AG09309 (cell line): Measurements from ENCODE around the gene ARHGEF38.
"Not testable (repeated sequence)": the region's sequence is repeated elsewhere in the genome, so short reads cannot be mapped to it uniquely, and the experiment has no call there.

ENCODE experiments used
- DNase-seq: peaks from one replicate; pipeline ENCODE4 v3.0.0-alpha.2; 2010; ENCODE audit warnings: low read depth
- H3K4me3 ChIP-seq: 2 replicates; pipeline ENCODE4 v1.5.1; 2011; ENCODE audit warnings: mild to moderate bottlenecking, low read depth, low read length, moderate library complexity; ENCODE audit not compliant: control insufficient read depth
- TF ChIP-seq, protein P1 (sequence below): IDR thresholded peaks from 2 replicates; pipeline ENCODE4 v1.5.1; 2011; ENCODE audit warnings: mild to moderate bottlenecking, low read depth, low read length, inconsistent platforms; ENCODE audit not compliant: insufficient read depth, control insufficient read depth; ENCODE audit errors: missing control alignments

ARHGEF38 gene

DNA sequence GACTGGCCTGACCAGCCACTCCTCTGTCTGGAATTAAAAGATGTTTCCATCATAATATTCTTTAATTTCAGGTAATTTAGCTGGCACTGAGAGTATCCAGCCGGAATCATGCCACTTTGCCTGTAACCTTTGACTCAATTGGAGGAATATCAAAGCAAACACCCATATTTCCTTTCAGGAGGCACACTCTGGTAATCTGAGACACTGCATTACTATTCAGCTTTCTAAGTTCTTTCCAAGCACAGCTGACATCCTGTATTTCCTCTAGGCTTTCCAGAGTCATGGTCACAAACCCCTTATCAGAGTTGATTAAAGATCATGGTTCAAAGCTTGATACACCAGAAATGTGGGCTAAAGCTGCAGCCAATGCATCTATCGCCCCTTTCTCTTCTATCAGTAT lies 126.8 kb downstream of the ARHGEF38 start:
- no peak for DNase-seq
- H3K4me3 ChIP-seq = no peak overlapping the region
- TF ChIP-seq, protein P1, sequence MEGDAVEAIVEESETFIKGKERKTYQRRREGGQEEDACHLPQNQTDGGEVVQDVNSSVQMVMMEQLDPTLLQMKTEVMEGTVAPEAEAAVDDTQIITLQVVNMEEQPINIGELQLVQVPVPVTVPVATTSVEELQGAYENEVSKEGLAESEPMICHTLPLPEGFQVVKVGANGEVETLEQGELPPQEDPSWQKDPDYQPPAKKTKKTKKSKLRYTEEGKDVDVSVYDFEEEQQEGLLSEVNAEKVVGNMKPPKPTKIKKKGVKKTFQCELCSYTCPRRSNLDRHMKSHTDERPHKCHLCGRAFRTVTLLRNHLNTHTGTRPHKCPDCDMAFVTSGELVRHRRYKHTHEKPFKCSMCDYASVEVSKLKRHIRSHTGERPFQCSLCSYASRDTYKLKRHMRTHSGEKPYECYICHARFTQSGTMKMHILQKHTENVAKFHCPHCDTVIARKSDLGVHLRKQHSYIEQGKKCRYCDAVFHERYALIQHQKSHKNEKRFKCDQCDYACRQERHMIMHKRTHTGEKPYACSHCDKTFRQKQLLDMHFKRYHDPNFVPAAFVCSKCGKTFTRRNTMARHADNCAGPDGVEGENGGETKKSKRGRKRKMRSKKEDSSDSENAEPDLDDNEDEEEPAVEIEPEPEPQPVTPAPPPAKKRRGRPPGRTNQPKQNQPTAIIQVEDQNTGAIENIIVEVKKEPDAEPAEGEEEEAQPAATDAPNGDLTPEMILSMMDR = no peak

DNA sequence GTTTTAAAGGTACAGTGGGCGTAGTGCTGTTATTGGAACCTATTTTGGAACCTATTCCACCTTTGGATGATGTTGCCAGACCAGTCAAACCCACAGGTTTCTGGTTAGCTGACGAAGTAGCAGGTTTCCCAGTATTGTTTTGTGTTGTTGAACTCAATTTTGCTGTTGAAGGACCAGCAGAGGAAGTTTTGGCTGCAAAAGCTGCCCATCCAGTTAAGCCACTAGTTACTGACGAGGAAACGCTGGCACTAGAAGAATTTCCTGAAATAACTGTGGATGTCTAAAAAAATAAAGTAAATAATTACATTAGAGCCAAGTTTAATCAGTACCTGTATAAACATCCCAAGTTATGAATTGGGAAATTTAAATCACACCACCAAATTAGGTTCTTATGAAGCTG lies 130.6 kb downstream of the ARHGEF38 start:
- H3K4me3 ChIP-seq = no peak overlapping the region
- TF ChIP-seq, protein P1 = no peak
- DNase-seq = no peak

DNA sequence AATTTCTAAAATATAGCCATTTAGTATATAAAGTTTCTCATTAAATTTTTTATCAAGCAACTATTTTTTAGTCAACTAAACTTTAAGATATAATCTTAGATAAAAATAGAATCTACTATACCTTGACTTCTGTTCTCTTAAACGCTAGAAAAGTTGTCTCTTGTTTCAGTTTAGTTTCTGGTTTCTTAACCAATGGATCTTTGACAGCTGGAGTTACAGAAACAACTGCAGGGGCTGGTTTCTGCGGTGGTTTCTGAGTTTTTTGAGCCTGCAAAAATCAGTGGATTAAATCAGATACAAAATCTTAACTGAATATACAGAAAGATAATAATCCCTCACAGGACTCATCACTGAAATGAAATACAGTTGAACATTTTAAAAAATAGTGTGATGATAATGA lies 134.2 kb downstream of the ARHGEF38 start:
- TF ChIP-seq, protein P1 = no peak
- no peak overlapping the region for H3K4me3 ChIP-seq
- no peak for DNase-seq

DNA sequence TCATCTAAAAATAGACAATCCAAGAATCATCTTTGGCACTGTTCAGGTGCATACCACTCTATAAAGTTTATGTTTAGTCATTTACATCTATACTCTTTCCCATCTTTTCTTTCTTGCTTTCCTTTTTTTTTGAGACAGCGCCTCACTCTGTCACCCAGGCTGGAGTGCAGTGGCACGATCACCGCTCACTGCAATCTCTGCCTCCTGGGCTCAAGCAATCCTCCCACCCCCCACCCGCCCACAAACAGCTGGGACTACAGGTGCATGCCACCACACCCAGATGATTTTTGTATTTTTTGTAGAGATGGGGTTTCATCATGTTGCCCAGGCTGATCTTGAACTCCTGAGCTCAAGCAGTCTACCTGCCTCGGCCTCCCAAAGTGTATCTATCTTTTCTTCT lies 142.4 kb downstream of the ARHGEF38 start:
- H3K4me3 ChIP-seq, DNase-seq: not testable (repeated sequence)

DNA sequence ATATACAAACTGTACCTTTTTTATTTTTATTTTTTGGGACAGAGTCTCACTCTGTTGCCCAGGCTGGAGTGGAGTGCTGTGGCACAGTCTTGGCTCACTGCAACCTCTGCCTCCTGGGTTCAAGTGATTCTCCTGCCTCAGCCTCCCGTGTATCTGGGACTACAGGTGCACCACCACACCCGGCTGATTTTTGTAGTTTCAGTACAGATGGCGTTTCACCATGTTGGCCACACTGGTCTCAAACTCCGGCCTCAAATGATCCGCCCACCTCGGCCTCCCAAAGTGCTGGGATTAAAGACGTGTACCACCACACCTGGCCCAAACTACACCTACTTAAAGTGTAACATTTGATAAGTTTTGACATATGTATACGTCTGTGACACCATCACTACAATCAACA lies 143.4 kb downstream of the ARHGEF38 start:
- not testable (repeated sequence) for H3K4me3 ChIP-seq, DNase-seq

DNA sequence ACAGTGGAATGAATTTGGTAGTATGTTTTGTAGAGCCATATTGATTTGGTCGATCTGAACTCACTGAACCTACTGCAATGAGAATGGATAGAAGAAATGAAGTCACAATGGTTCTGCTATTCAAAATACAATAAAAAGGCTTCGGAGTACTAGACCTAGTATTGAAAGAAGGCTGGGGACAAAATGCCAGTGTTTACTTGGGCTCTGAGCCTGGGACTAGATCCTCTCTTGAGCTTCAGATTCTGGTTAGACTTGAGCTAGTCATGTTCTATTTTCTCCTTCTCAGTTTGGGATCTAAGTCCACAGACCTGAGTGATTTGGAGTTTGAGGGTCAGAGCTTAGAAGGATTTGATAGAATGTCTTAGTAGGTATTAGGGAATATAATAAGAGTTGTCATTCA lies 146.2 kb downstream of the ARHGEF38 start:
- TF ChIP-seq, protein P1 = no peak
- H3K4me3 ChIP-seq = no peak overlapping the region
- no peak for DNase-seq

DNA sequence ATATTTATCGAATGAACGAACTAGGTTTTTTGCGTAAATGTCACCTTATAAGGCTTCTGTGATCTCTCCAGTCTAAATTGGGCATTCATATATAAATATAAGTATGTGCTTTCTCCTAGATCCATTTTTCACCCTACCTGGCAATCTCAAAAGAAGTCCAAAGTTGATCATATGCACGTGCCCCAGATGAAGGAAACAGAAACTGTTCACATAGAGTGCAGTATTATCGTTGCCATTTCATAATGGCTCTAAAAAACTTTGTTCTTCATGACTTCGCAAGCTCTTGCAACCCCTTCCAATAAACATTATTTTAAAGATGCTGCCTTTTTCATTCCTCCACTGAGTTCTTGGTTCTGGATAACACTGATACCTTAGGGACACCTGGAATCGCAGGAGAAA lies 155.4 kb downstream of the ARHGEF38 start:
- H3K4me3 ChIP-seq = peak overlapping the region; percentile 71
- TF ChIP-seq, protein P1 = no peak
- DNase-seq = no peak
